Adrenal gland (tissue), 12 donors: ENCODE measurements around the gene IFIT2. TPM values are rescaled to one million over a fixed set of nuclear protein-coding genes. Genes with fewer than 3 reads are reported as not detected.

Experiments used
- DNase-seq, 7 donors: peaks; one replicate each; pipeline ENCODE4 v3.0.0-alpha.2; 2019 to 2020
- H3K27ac ChIP-seq, 5 donors: fragments of 200-600 bp; sonication (generic) in 4 of 5; 1 replicate in 3 of 5; 2 replicates in 2 of 5; pipeline versions ENCODE4 v1.5.1 to v1.8.0; 2016 to 2020; ENCODE audit warnings: mild to moderate bottlenecking in 1 of 5
- H3K27me3 ChIP-seq: fragments of 200-600 bp; 2 replicates; pipeline ENCODE4 v1.8.0; 2021
- H3K36me3 ChIP-seq, 2 donors: fragments of 200-600 bp; replicated peaks in 1 of 2; 1 replicate in 1 of 2; 2 replicates in 1 of 2; pipeline versions ENCODE4 v1.5.1 to v1.8.0; 2018 to 2022
- H3K4me1 ChIP-seq, 2 donors: fragments of 200-600 bp; replicated peaks in 1 of 2; 1 replicate in 1 of 2; 2 replicates in 1 of 2; pipeline versions ENCODE4 v1.5.1 to v1.8.0; 2018 to 2021
- H3K4me3 ChIP-seq, 4 donors: fragments of 200-600 bp; sonication (generic) in 3 of 4; one replicate each; pipeline ENCODE4 v1.5.1; 2016 to 2018
- H3K9me3 ChIP-seq, 3 donors: fragments of 200-600 bp; sonication (generic) in 1 of 3; replicated peaks in 1 of 3; 1 replicate in 2 of 3; 2 replicates in 1 of 3; pipeline versions ENCODE4 v1.5.1 to v1.8.0; 2016 to 2021
- CTCF ChIP-seq, 6 experiments: fragments of 450-650 bp in 4 of 6; fragments of 200-600 bp in 2 of 6; sonication (generic) in 1 of 6; IDR thresholded peaks; 1 replicate in 5 of 6; 2 replicates in 1 of 6; pipeline versions ENCODE4 v1.5.1 to v1.8.0; 2016 to 2021; ENCODE audit warnings: antibody characterized with exemption in 6 of 6, mild to moderate bottlenecking in 2 of 6, moderate library complexity in 1 of 6
- POLR2A ChIP-seq, 2 donors: fragments of 450-650 bp; IDR thresholded peaks; one replicate each; pipeline ENCODE4 v1.6.1; 2017; ENCODE audit warnings: antibody characterized with exemption in 2 of 2, mild to moderate bottlenecking in 2 of 2, moderate library complexity in 1 of 2
- WGBS, 4 donors: extraction: QIAGEN DNeasy Blood & Tissue Kit in 2 of 4; methylation state at CpG; one replicate each; pipeline versions ENCODE4 v1.1.5 to v1.1.7; 2013 to 2017; 5-methylcytosine and 5-hydroxymethylcytosine counted together
- intact Hi-C, 2 donors: fragments of 100-400 bp; cut with DNase I; formaldehyde crosslinking; loops; one replicate each; pipeline versions ENCODE4 v1.14.1 to v1.15.0; 2022 to 2023
- polyA plus RNA-seq, 3 donors: library from polyadenylated mRNA; stranded (reverse); fragments of 200-250 nt in 2 of 3; fragments of 350-450 nt in 1 of 3; fragmentation: Illumina TruSeq in 1 of 3; extraction: RNeasy Lipid Tissue Mini Kit (QIAGEN cat#74804) in 1 of 3; gene quantifications; one replicate each; pipeline ENCODE4 v1.2.3, GENCODE V29; 2013 to 2014
- total RNA-seq, 9 donors: library from RNA; depleted of rRNA in 4 of 9; stranded (reverse); fragments of >200 nt in 4 of 9; fragments of 120-200 nt in 1 of 9; fragmentation: NEBNext Ultra II Directional in 1 of 9; extraction: Animal tissue kit (Norgen Biotek cat#: 25700) in 1 of 9; gene quantifications; one replicate each; pipeline versions ENCODE4 v1.1.0 to v1.2.4, GENCODE V29; 2013 to 2023
- donor health status: healthy with polysubstance abuse.
- donor health status: Bipolar disorder and iron deficiency.
- donor health status: DM: yes; HTN: yes; CAD: no.
- donor health status: DM: no; HTN: no; CAD: no.
- donor health status: DM: no; HTN: no; CAD: no.
- donor health status: DM: yes; HTN: yes; CAD: no.

The IFIT2 gene
- total and polyA plus RNA-seq, 12 donors, result 4.0 to 30.0 (median 11.4) TPM

- DNase-seq, result peak in 1 of 7 donors; percentile 62
- H3K27ac ChIP-seq, result peak overlapping the region; percentile 2 to 74 (median 59)
- no peaks in the 10 kb centered on the region for H3K36me3 ChIP-seq
- intact Hi-C loops, result no loop called here
- WGBS, 4 donors, result 39 to 50% (median 44%) methylated on average over 5 of the region's 5 CpGs
- H3K4me3 ChIP-seq, result no peak overlapping the region
- H3K9me3 ChIP-seq, result no peaks in the 10 kb centered on the region
- no peaks in the 10 kb centered on the region for H3K27me3 ChIP-seq
- TF ChIP-seq POLR2A (IDR thresholded peaks at IDR 0.05) (no peak), CTCF (IDR thresholded peaks at IDR 0.05) (no peak)
- peaks cover 7 to 27% of the 10 kb centered on the region in 2 donors for H3K4me1 ChIP-seq
Observed at GRCh38 chr10:89262086-89263051, 39.5 kb upstream of the IFIT2 start.

GRCh38 chr10:89263091-89263490 is 38.8 kb upstream of the IFIT2 start:
- TF ChIP-seq POLR2A (IDR thresholded peaks at IDR 0.05) (no peak), CTCF (IDR thresholded peaks at IDR 0.05) (no peak)
- Histone ChIP-seq H3K27me3 (no peaks in the 10 kb centered on the region), H3K36me3 (no peaks in the 10 kb centered on the region), H3K9me3 (no peaks in the 10 kb centered on the region), H3K27ac (peak overlapping the region in 4 of 5 donors; percentile 33 to 74 (median 64)), H3K4me3 (no peak overlapping the region), H3K4me1 (peaks cover 7 to 27% of the 10 kb centered on the region in 2 donors)
- WGBS, 4 donors, result 56 to 86% (median 78%) methylated on average over 1 of the region's 1 CpG
- intact Hi-C loops, result no loop called here
- DNase-seq, result no peak

- Histone ChIP-seq H3K4me1 (peaks cover 7 to 27% of the 10 kb centered on the region in 2 donors), H3K27ac (peak overlapping the region in 1 of 5 donors; percentile 68), H3K9me3 (no peaks in the 10 kb centered on the region), H3K36me3 (no peaks in the 10 kb centered on the region), H3K4me3 (no peak overlapping the region), H3K27me3 (no peaks in the 10 kb centered on the region)
- DNase-seq, result no peak
- no peak for TF ChIP-seq CTCF (IDR thresholded peaks at IDR 0.05)
- TF ChIP-seq POLR2A (IDR thresholded peaks at IDR 0.05), result no peak
- intact Hi-C loops, result no loop called here
- 88 to 100% (median 90%) methylated on average over 1 of the region's 1 CpG for WGBS, 4 donors
Observed at GRCh38 chr10:89263531-89263930, 38.3 kb upstream of the IFIT2 start.

- H3K27ac ChIP-seq, result no peak overlapping the region
- WGBS, 4 donors, result 60 to 63% (median 61%) methylated on average over 1 of the region's 1 CpG
- DNase-seq, result no peak
- no peaks in the 10 kb centered on the region for H3K27me3 ChIP-seq
- H3K4me1 ChIP-seq, result peaks cover 15 to 25% of the 10 kb centered on the region in 2 donors
- TF ChIP-seq POLR2A (IDR thresholded peaks at IDR 0.05), result no peak
- no peak for TF ChIP-seq CTCF (IDR thresholded peaks at IDR 0.05)
- no peak overlapping the region for H3K4me3 ChIP-seq
- intact Hi-C loops, result loop anchor here in 1 of 2 donors (5.0 kb wide), 1 partner anchor 105 kb away; no protein-coding TSS in a partner anchor
- no peaks in the 10 kb centered on the region for H3K9me3 ChIP-seq
- no peaks in the 10 kb centered on the region for H3K36me3 ChIP-seq
Observed at GRCh38 chr10:89266721-89267453, 35.0 kb upstream of the IFIT2 start.
